CD4-positive, CD25-positive, alpha-beta regulatory T cell (primary cell): Measurements from ENCODE around the gene JMJD4. TPM values are rescaled to one million over a fixed set of nuclear protein-coding genes. Genes with fewer than 3 reads are reported as not detected.

Experiments used
- ATAC-seq, 2 donors: fragments of 150-1000 bp; cut with Tn5 transposase; one replicate each; pipeline ENCODE4 v1.10.0; 2021; ENCODE audit warnings: low read depth in 2 of 2, moderate number of reproducible peaks in 2 of 2, moderate library complexity in 1 of 2
- DNase-seq, 3 donors: peaks; one replicate each; pipeline versions ENCODE4 v3.0.0 to v3.0.0-alpha.2; 2012 to 2022; ENCODE audit warnings: mixed read lengths in 1 of 3
- H3K27ac ChIP-seq: one replicate; pipeline ENCODE4 v1.7.0; 2013; ENCODE audit warnings: mild to moderate bottlenecking, low read length; ENCODE audit not compliant: insufficient read depth, poor library complexity, severe bottlenecking
- H3K27me3 ChIP-seq: one replicate; pipeline ENCODE4 v1.7.0; 2013; ENCODE audit warnings: low read length; ENCODE audit not compliant: control insufficient read depth, insufficient read depth
- H3K36me3 ChIP-seq: one replicate; pipeline ENCODE4 v1.7.0; 2013; ENCODE audit warnings: mild to moderate bottlenecking, low read length, moderate library complexity; ENCODE audit not compliant: control insufficient read depth, insufficient read depth
- H3K4me1 ChIP-seq: 2 replicates; pipeline ENCODE4 v1.7.0; 2013; ENCODE audit warnings: mild to moderate bottlenecking, low read length; ENCODE audit not compliant: insufficient read depth, control insufficient read depth, poor library complexity, severe bottlenecking
- H3K4me3 ChIP-seq: one replicate; pipeline ENCODE4 v1.7.0; 2013; ENCODE audit warnings: low read depth, mild to moderate bottlenecking, low read length, moderate library complexity
- H3K9me3 ChIP-seq, 2 experiments: 1 replicate in 1 of 2; 2 replicates in 1 of 2; pipeline ENCODE4 v1.7.0; 2013; ENCODE audit warnings: low read length in 2 of 2, mild to moderate bottlenecking in 1 of 2, moderate library complexity in 1 of 2; ENCODE audit not compliant: control insufficient read depth in 2 of 2
- H3K27ac Mint-ChIP-seq, 3 donors: one replicate each; pipeline ENCODE4 v1.8.0; 2020 to 2022; ENCODE audit warnings: mild to moderate bottlenecking in 3 of 3, mixed read lengths in 3 of 3, moderate library complexity in 2 of 3
- H3K27me3 Mint-ChIP-seq: one replicate; pipeline ENCODE4 v1.8.0; 2022; ENCODE audit warnings: mild to moderate bottlenecking, mixed read lengths
- H3K36me3 Mint-ChIP-seq: one replicate; pipeline ENCODE4 v1.8.0; 2020; ENCODE audit warnings: mixed read lengths
- H3K4me1 Mint-ChIP-seq, 4 donors: one replicate each; pipeline ENCODE4 v1.8.0; 2020 to 2022; ENCODE audit warnings: mixed read lengths in 4 of 4, mild to moderate bottlenecking in 1 of 4
- H3K4me3 Mint-ChIP-seq, 4 donors: one replicate each; pipeline ENCODE4 v1.8.0; 2020 to 2022; ENCODE audit warnings: mild to moderate bottlenecking in 4 of 4, mixed read lengths in 4 of 4, moderate library complexity in 3 of 4
- H3K9me3 Mint-ChIP-seq, 7 donors: one replicate each; pipeline ENCODE4 v1.8.0; 2020 to 2022; ENCODE audit warnings: mixed read lengths in 7 of 7, mild to moderate bottlenecking in 3 of 7, moderate library complexity in 2 of 7
- polyA plus RNA-seq, 4 donors: library from polyadenylated mRNA; unstranded; fragments of 300-500 nt; fragmentation: Illumina TruSeq; gene quantifications; one replicate each; pipeline ENCODE4 v1.2.3, GENCODE V29; 2021
- total RNA-seq: library from RNA; stranded (reverse); gene quantifications from one replicate; pipeline ENCODE4 v1.2.3, GENCODE V29; 2022

Gene JMJD4
- total and polyA plus RNA-seq, 5 donors from 2014 or later = 9.7 to 28.9 (median 26.5) TPM

- peaks cover 23% of the 10 kb centered on the region for H3K36me3 Mint-ChIP-seq
Measured at GRCh38 chr1:227756172-227756959, 21.3 kb upstream of the JMJD4 start.

GRCh38 chr1:227754958-227755357 is 19.9 kb upstream of the JMJD4 start:
- Mint-ChIP-seq H3K4me3 (no peak overlapping the region), H3K4me1 (peaks cover 13 to 49% (median 30%) of the 10 kb centered on the region in 4 donors), H3K9me3 (no peaks in the 10 kb centered on the region), H3K36me3 (peaks cover 14% of the 10 kb centered on the region), H3K27ac (no peak overlapping the region), H3K27me3 (no peaks in the 10 kb centered on the region)
- Histone ChIP-seq H3K4me3 (no peak overlapping the region), H3K36me3 (peaks cover 30% of the 10 kb centered on the region), H3K27me3 (no peaks in the 10 kb centered on the region), H3K4me1 (peaks cover 13% of the 10 kb centered on the region), H3K9me3 (no peaks in the 10 kb centered on the region), H3K27ac (no peak overlapping the region)
- ATAC-seq (no peak), DNase-seq (no peak)

More at GRCh38 chr1:227756172-227756959, 21.3 kb upstream of the JMJD4 start:
- Mint-ChIP-seq H3K9me3 (no peaks in the 10 kb centered on the region), H3K4me1 (peaks cover 17 to 57% (median 38%) of the 10 kb centered on the region in 4 donors), H3K27ac (peak overlapping the region in 2 of 3 donors; percentile 65 to 76), H3K27me3 (no peaks in the 10 kb centered on the region), H3K4me3 (no peak overlapping the region)
- no peak for ATAC-seq
- Histone ChIP-seq H3K27ac (no peak overlapping the region), H3K4me3 (no peak overlapping the region), H3K27me3 (no peaks in the 10 kb centered on the region), H3K9me3 (no peaks in the 10 kb centered on the region), H3K4me1 (peaks cover 15% of the 10 kb centered on the region), H3K36me3 (peaks cover 30% of the 10 kb centered on the region)
- no peak for DNase-seq

- H3K4me3 ChIP-seq = no peak overlapping the region
- Mint-ChIP-seq H3K9me3 (no peaks in the 10 kb centered on the region), H3K36me3 (peaks cover 16% of the 10 kb centered on the region), H3K27ac (peak overlapping the region in 1 of 3 donors; percentile 89), H3K4me1 (peaks cover 19 to 50% (median 34%) of the 10 kb centered on the region in 4 donors), H3K4me3 (no peak overlapping the region), H3K27me3 (no peaks in the 10 kb centered on the region)
- peaks cover 15% of the 10 kb centered on the region for H3K4me1 ChIP-seq
- H3K27ac ChIP-seq = no peak overlapping the region
- H3K27me3 ChIP-seq = no peaks in the 10 kb centered on the region
- ATAC-seq (no peak), DNase-seq (no peak)
- H3K36me3 ChIP-seq = peaks cover 26% of the 10 kb centered on the region
- H3K9me3 ChIP-seq = no peaks in the 10 kb centered on the region
Measured at GRCh38 chr1:227753999-227754711, 19.1 kb upstream of the JMJD4 start.

GRCh38 chr1:227749916-227750710 is 15.0 kb upstream of the JMJD4 start:
- peaks cover 14% of the 10 kb centered on the region for H3K4me1 ChIP-seq
- H3K27ac ChIP-seq = no peak overlapping the region
- Mint-ChIP-seq H3K36me3 (peaks cover 13% of the 10 kb centered on the region), H3K9me3 (no peaks in the 10 kb centered on the region), H3K27me3 (no peaks in the 10 kb centered on the region), H3K27ac (peak overlapping the region in 2 of 3 donors; percentile 55 to 94), H3K4me3 (peak overlapping the region in 1 of 4 donors; percentile 27), H3K4me1 (peaks cover 18 to 51% (median 22%) of the 10 kb centered on the region in 4 donors)
- DNase-seq (no peak), ATAC-seq (no peak)
- no peak overlapping the region for H3K4me3 ChIP-seq
- no peaks in the 10 kb centered on the region for H3K27me3 ChIP-seq
- H3K36me3 ChIP-seq = peaks cover 35% of the 10 kb centered on the region
- no peaks in the 10 kb centered on the region for H3K9me3 ChIP-seq

GRCh38 chr1:227749225-227749624 is 14.1 kb upstream of the JMJD4 start:
- Mint-ChIP-seq H3K4me3 (peak overlapping the region in 3 of 4 donors; percentile 27 to 58 (median 48)), H3K27ac (peak overlapping the region; percentile 55 to 94 (median 78)), H3K9me3 (no peaks in the 10 kb centered on the region), H3K4me1 (peaks cover 18 to 56% (median 25%) of the 10 kb centered on the region in 4 donors), H3K27me3 (no peaks in the 10 kb centered on the region), H3K36me3 (peaks cover 13% of the 10 kb centered on the region)
- Histone ChIP-seq H3K9me3 (no peaks in the 10 kb centered on the region), H3K4me3 (no peak overlapping the region), H3K36me3 (peaks cover 35% of the 10 kb centered on the region), H3K27ac (peak overlapping the region; percentile 59), H3K27me3 (no peaks in the 10 kb centered on the region), H3K4me1 (peaks cover 20% of the 10 kb centered on the region)
- DNase-seq = no peak
- ATAC-seq = no peak

- DNase-seq (peak in 2 of 3 donors; percentile 17 to 86), ATAC-seq (peak; percentile 82 to 93)
- H3K4me1 ChIP-seq = peaks cover 22% of the 10 kb centered on the region
- peak overlapping the region; percentile 1 to 58 (median 35) for H3K4me3 Mint-ChIP-seq
- peak overlapping the region; percentile 55 to 93 (median 86) for H3K27ac Mint-ChIP-seq
- H3K27me3 Mint-ChIP-seq = no peaks in the 10 kb centered on the region
- peaks cover 18 to 59% (median 25%) of the 10 kb centered on the region in 4 donors for H3K4me1 Mint-ChIP-seq
- no peaks in the 10 kb centered on the region for H3K9me3 Mint-ChIP-seq
- H3K27me3 ChIP-seq = no peaks in the 10 kb centered on the region
- peak overlapping the region; percentile 13 for H3K4me3 ChIP-seq
- H3K36me3 ChIP-seq = peaks cover 35% of the 10 kb centered on the region
- H3K36me3 Mint-ChIP-seq = peaks cover 13% of the 10 kb centered on the region
- H3K9me3 ChIP-seq = no peaks in the 10 kb centered on the region
- H3K27ac ChIP-seq = peak overlapping the region; percentile 59
Measured at GRCh38 chr1:227748496-227749182, 13.5 kb upstream of the JMJD4 start.
